Left lung (tissue), 10 donors: ENCODE results near the gene FBXL7. TPM values are rescaled to one million over a fixed set of nuclear protein-coding genes. Genes with fewer than 3 reads are reported as not detected.

Experiments used
- ATAC-seq: fragments of 200-7000 bp; cut with Tn5 transposase; one replicate; pipeline ENCODE4 v1.9.1; 2020; ENCODE audit warnings: moderate library complexity
- DNase-seq, 4 donors: peaks; one replicate each; pipeline ENCODE4 v3.0.0-alpha.2; 2013 to 2020
- H3K27ac ChIP-seq, 2 donors: fragments of 200-600 bp; sonication (generic) in 1 of 2; one replicate each; pipeline versions ENCODE4 v1.5.0 to v1.8.0; 2020 to 2021
- H3K27me3 ChIP-seq, 2 donors: fragments of 200-600 bp; sonication (generic) in 1 of 2; one replicate each; pipeline versions ENCODE4 v1.5.0 to v1.8.0; 2020 to 2021
- H3K36me3 ChIP-seq, 2 donors: fragments of 200-600 bp; sonication (generic) in 1 of 2; one replicate each; pipeline versions ENCODE4 v1.5.0 to v1.8.0; 2020 to 2021
- H3K4me1 ChIP-seq, 2 donors: fragments of 200-600 bp; one replicate each; pipeline ENCODE4 v1.8.0; 2021
- H3K4me3 ChIP-seq, 2 donors: fragments of 200-600 bp; sonication (generic) in 1 of 2; one replicate each; pipeline versions ENCODE4 v1.5.0 to v1.8.0; 2020 to 2021; ENCODE audit warnings: mild to moderate bottlenecking in 1 of 2
- H3K9me3 ChIP-seq, 2 donors: fragments of 200-600 bp; sonication (generic) in 1 of 2; one replicate each; pipeline versions ENCODE4 v1.5.0 to v1.8.0; 2020 to 2021
- CTCF ChIP-seq, 2 donors: fragments of 200-600 bp; sonication (generic) in 1 of 2; IDR thresholded peaks; one replicate each; pipeline versions ENCODE4 v1.5.0 to v1.8.0; 2021; ENCODE audit warnings: antibody characterized with exemption in 2 of 2
- intact Hi-C, 2 donors: fragments of 100-400 bp; cut with DNase I; formaldehyde crosslinking; loops; one replicate each; pipeline versions ENCODE4 v1.11.2 to v1.14.2; 2022
- polyA plus RNA-seq, 6 donors: library from polyadenylated mRNA; unstranded; fragments of 120-200 nt; gene quantifications; one replicate each; pipeline ENCODE4 v1.2.1, GENCODE V29; 2013; ENCODE audit not compliant: insufficient read length in 6 of 6
- total RNA-seq, 2 donors: library from RNA; stranded (reverse); fragmentation: NEBNext Ultra II Directional; extraction: Animal tissue kit (Norgen Biotek cat#: 25700); gene quantifications; one replicate each; pipeline ENCODE4 v1.2.1, GENCODE V29; 2021
- donor health status: DM: no; HTN: yes; CAD: no.
- donor health status: DM: no; HTN: no; CAD: no.

FBXL7 gene
- total and polyA plus RNA-seq, 8 donors, result 12.0 to 32.4 (median 28.1) TPM

- DNase-seq, result no peak
Observed at GRCh38 chr5:15574128-15574527, 74.1 kb downstream of the FBXL7 start.

GRCh38 chr5:15574806-15575325, 74.9 kb downstream of the FBXL7 start:
- no peak for TF ChIP-seq CTCF (IDR thresholded peaks at IDR 0.05)
- DNase-seq, result peak in 1 of 4 donors; percentile 35
- intact Hi-C loops, result no loop called here
- no peaks in the 10 kb centered on the region for H3K27me3 ChIP-seq
- ATAC-seq, result no peak
- H3K27ac ChIP-seq, result no peak overlapping the region
- no peaks in the 10 kb centered on the region for H3K36me3 ChIP-seq
- H3K4me3 ChIP-seq, result no peak overlapping the region
- peaks cover 0 to 2% of the 10 kb centered on the region in 2 donors for H3K9me3 ChIP-seq
- H3K4me1 ChIP-seq, result no peaks in the 10 kb centered on the region

More at GRCh38 chr5:15574128-15574527, 74.1 kb downstream of the FBXL7 start:
- H3K4me1 ChIP-seq, result no peaks in the 10 kb centered on the region
- H3K9me3 ChIP-seq, result peaks cover 0 to 2% of the 10 kb centered on the region in 2 donors
- H3K36me3 ChIP-seq, result no peaks in the 10 kb centered on the region
- TF ChIP-seq CTCF (IDR thresholded peaks at IDR 0.05), result no peak
- intact Hi-C loops, result no loop called here
- no peak overlapping the region for H3K4me3 ChIP-seq
- no peak for ATAC-seq
- H3K27ac ChIP-seq, result no peak overlapping the region
- H3K27me3 ChIP-seq, result no peaks in the 10 kb centered on the region

GRCh38 chr5:15575666-15576065, 75.7 kb downstream of the FBXL7 start:
- no peaks in the 10 kb centered on the region for H3K9me3 ChIP-seq
- H3K27me3 ChIP-seq, result no peaks in the 10 kb centered on the region
- intact Hi-C loops, result no loop called here
- no peaks in the 10 kb centered on the region for H3K36me3 ChIP-seq
- no peaks in the 10 kb centered on the region for H3K4me1 ChIP-seq
- no peak for TF ChIP-seq CTCF (IDR thresholded peaks at IDR 0.05)
- ATAC-seq (no peak), DNase-seq (peak in 2 of 4 donors; percentile 72 to 75)
- no peak overlapping the region for H3K4me3 ChIP-seq
- H3K27ac ChIP-seq, result no peak overlapping the region

- Histone ChIP-seq H3K9me3 (peaks cover 0 to 7% of the 10 kb centered on the region in 2 donors), H3K4me3 (no peak overlapping the region), H3K4me1 (no peaks in the 10 kb centered on the region), H3K27ac (no peak overlapping the region), H3K27me3 (no peaks in the 10 kb centered on the region), H3K36me3 (no peaks in the 10 kb centered on the region)
- DNase-seq (no peak), ATAC-seq (no peak)
- intact Hi-C loops, result no loop called here
- TF ChIP-seq CTCF (IDR thresholded peaks at IDR 0.05), result no peak
Observed at GRCh38 chr5:15577132-15577531, 77.2 kb downstream of the FBXL7 start.

GRCh38 chr5:15577831-15578230, 77.9 kb downstream of the FBXL7 start:
- ATAC-seq, result no peak
- intact Hi-C loops, result no loop called here

More at GRCh38 chr5:15577831-15578230, 77.9 kb downstream of the FBXL7 start:
- Histone ChIP-seq H3K27ac (no peak overlapping the region), H3K27me3 (no peaks in the 10 kb centered on the region), H3K4me1 (no peaks in the 10 kb centered on the region), H3K36me3 (no peaks in the 10 kb centered on the region), H3K9me3 (peaks cover 0 to 9% of the 10 kb centered on the region in 2 donors), H3K4me3 (no peak overlapping the region)
- TF ChIP-seq CTCF (IDR thresholded peaks at IDR 0.05), result no peak
- no peak for DNase-seq
